Fibroblast of lung (primary cell): ENCODE results near the gene OPRM1. TPM values are rescaled to one million over a fixed set of nuclear protein-coding genes. Genes with fewer than 3 reads are reported as not detected.
A peak's percentile ranks its signal among the peaks of the same experiment; 100 is the strongest.

ENCODE experiments used
- DNase-seq, 2 donors: peaks; one replicate each; pipeline versions ENCODE4 v3.0.0 to v3.0.0-alpha.2; 2010; ENCODE audit warnings: low read depth in 2 of 2
- H2AFZ ChIP-seq: 2 replicates; pipeline ENCODE4 v1.5.1; 2012; ENCODE audit warnings: low read length, control low read depth, inconsistent platforms
- H3K27ac ChIP-seq: 2 replicates; pipeline ENCODE4 v1.5.1; 2011; ENCODE audit warnings: low read length, control low read depth; ENCODE audit not compliant: insufficient read depth
- H3K27me3 ChIP-seq: 2 replicates; pipeline ENCODE4 v1.5.1; 2011; ENCODE audit warnings: mild to moderate bottlenecking, low read length; ENCODE audit not compliant: control insufficient read depth, insufficient read depth
- H3K36me3 ChIP-seq: 2 replicates; pipeline ENCODE4 v1.5.1; 2011; ENCODE audit warnings: low read length; ENCODE audit not compliant: control insufficient read depth, insufficient read depth
- H3K4me1 ChIP-seq: 2 replicates; pipeline ENCODE4 v1.5.1; 2011; ENCODE audit warnings: low read length; ENCODE audit not compliant: control insufficient read depth, insufficient read depth; ENCODE audit errors: extremely low read depth
- H3K4me2 ChIP-seq: 2 replicates; pipeline ENCODE4 v1.5.1; 2011; ENCODE audit warnings: low read length, control low read depth; ENCODE audit not compliant: insufficient read depth; ENCODE audit errors: extremely low read depth
- H3K4me3 ChIP-seq, 4 experiments: fragments of 200-600 bp in 1 of 4; sonication (generic) in 1 of 4; replicated peaks in 1 of 4; 2 replicates each; pipeline ENCODE4 v1.5.1; 2011 to 2016; ENCODE audit warnings: low read length in 4 of 4, low read depth in 3 of 4, mild to moderate bottlenecking in 3 of 4, control low read depth in 2 of 4, inconsistent platforms in 1 of 4, mixed read lengths in 1 of 4; ENCODE audit not compliant: insufficient read depth in 1 of 4; ENCODE audit errors: control extremely low read depth in 1 of 4
- H3K79me2 ChIP-seq: 2 replicates; pipeline ENCODE4 v1.5.1; 2012; ENCODE audit warnings: mild to moderate bottlenecking, low read length, inconsistent platforms; ENCODE audit not compliant: control insufficient read depth, insufficient read depth
- H3K9ac ChIP-seq: 2 replicates; pipeline ENCODE4 v1.5.1; 2011; ENCODE audit warnings: mild to moderate bottlenecking, low read length, control low read depth; ENCODE audit not compliant: insufficient read depth
- H3K9me3 ChIP-seq: 2 replicates; pipeline ENCODE4 v1.5.1; 2012; ENCODE audit warnings: low read depth, low read length; ENCODE audit not compliant: control insufficient read depth, insufficient read depth
- H4K20me1 ChIP-seq: 2 replicates; pipeline ENCODE4 v1.5.1; 2011; ENCODE audit warnings: low read length; ENCODE audit not compliant: control insufficient read depth, insufficient read depth; ENCODE audit errors: extremely low read depth
- CTCF ChIP-seq, 2 donors: IDR thresholded peaks in 1 of 2; conservative IDR thresholded peaks in 1 of 2; 1 replicate in 1 of 2; 2 replicates in 1 of 2; pipeline ENCODE4 v1.5.1; 2011 to 2012; ENCODE audit warnings: low read length in 2 of 2, control low read depth in 1 of 2, inconsistent platforms in 1 of 2, low read depth in 1 of 2, mild to moderate bottlenecking in 1 of 2
- EZH2 ChIP-seq: IDR thresholded peaks from 2 replicates; pipeline ENCODE4 v1.5.1; 2012; ENCODE audit warnings: low read length, control low read depth, mild to moderate bottlenecking; ENCODE audit errors: missing control alignments
- polyA plus RNA-seq, 2 donors: library from polyadenylated mRNA; depleted of rRNA in 1 of 2; stranded (reverse) in 1 of 2; unstranded in 1 of 2; fragments of >200 nt; gene quantifications; 2 replicates each; pipeline ENCODE4 v1.2.1, GENCODE V29; 2011 to 2012; ENCODE audit warnings: missing spikeins in 1 of 2
- total RNA-seq: library from RNA; depleted of rRNA; stranded (reverse); fragments of >200 nt; gene quantifications from 2 replicates; pipeline ENCODE4 v1.2.1, GENCODE V29; 2014

Gene OPRM1
- total and polyA plus RNA-seq, 2 donors (not counting 1 experiment from before 2014, with no cell fraction given), result not detected

- Histone ChIP-seq H4K20me1 (no peaks in the 10 kb centered on the region), H2AFZ (no peak overlapping the region), H3K4me2 (no peak overlapping the region), H3K9me3 (no peaks in the 10 kb centered on the region), H3K4me3 (no peak overlapping the region), H3K27me3 (no peaks in the 10 kb centered on the region), H3K79me2 (no peaks in the 10 kb centered on the region), H3K36me3 (no peaks in the 10 kb centered on the region), H3K4me1 (no peaks in the 10 kb centered on the region), H3K27ac (no peak overlapping the region), H3K9ac (no peak overlapping the region)
- no peak for TF ChIP-seq CTCF (conservative IDR thresholded peaks at IDR 0.05 in 1 of 2, IDR thresholded peaks at IDR 0.05 in 1 of 2; ENCODE audit: low read depth in 1 of 2, low read length in 2 of 2)
- TF ChIP-seq EZH2, result no peak
- no peak for DNase-seq
Observed at GRCh38 chr6:154251116-154251515, 212.1 kb downstream of the OPRM1 start.

GRCh38 chr6:154252678-154253077, 213.6 kb downstream of the OPRM1 start:
- H3K27me3 ChIP-seq, result no peaks in the 10 kb centered on the region
- H4K20me1 ChIP-seq, result no peaks in the 10 kb centered on the region
- no peaks in the 10 kb centered on the region for H3K79me2 ChIP-seq
- no peak overlapping the region for H3K4me2 ChIP-seq
- no peak overlapping the region for H3K27ac ChIP-seq
- H3K4me3 ChIP-seq, result no peak overlapping the region
- H3K9me3 ChIP-seq, result no peaks in the 10 kb centered on the region
- H3K9ac ChIP-seq, result no peak overlapping the region
- H3K4me1 ChIP-seq, result no peaks in the 10 kb centered on the region
- TF ChIP-seq CTCF (conservative IDR thresholded peaks at IDR 0.05 in 1 of 2, IDR thresholded peaks at IDR 0.05 in 1 of 2; ENCODE audit: low read depth in 1 of 2, low read length in 2 of 2) (no peak), EZH2 (no peak)
- H3K36me3 ChIP-seq, result no peaks in the 10 kb centered on the region
- H2AFZ ChIP-seq, result no peak overlapping the region
- DNase-seq, result peak in 1 of 2 donors; percentile 36

DNA sequence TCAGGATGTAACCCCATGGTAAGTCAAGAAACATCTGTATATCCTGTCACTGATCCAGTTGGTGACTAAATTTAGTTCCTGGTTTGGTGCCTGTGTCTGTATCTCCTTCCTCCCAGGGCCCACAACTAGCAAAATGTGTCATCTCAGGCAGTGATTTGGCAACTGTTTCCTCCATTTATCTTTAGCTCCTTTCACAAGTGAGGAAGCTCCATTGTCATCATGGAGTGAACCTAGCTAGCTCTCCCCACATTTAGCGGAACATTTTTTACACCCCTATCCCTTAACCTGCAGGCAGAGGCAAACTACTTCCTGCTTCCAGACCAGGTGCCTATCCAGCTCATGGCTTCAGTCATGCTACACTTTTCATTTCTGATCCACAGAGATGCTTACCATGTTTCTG, 218.0 kb downstream of the OPRM1 start:
- H3K9ac ChIP-seq, result no peak overlapping the region
- H3K27ac ChIP-seq, result no peak overlapping the region
- H2AFZ ChIP-seq, result no peak overlapping the region
- no peaks in the 10 kb centered on the region for H4K20me1 ChIP-seq
- no peaks in the 10 kb centered on the region for H3K79me2 ChIP-seq
- no peaks in the 10 kb centered on the region for H3K9me3 ChIP-seq
- H3K4me3 ChIP-seq, result no peak overlapping the region
- DNase-seq, result no peak
- no peaks in the 10 kb centered on the region for H3K4me1 ChIP-seq
- TF ChIP-seq CTCF (conservative IDR thresholded peaks at IDR 0.05 in 1 of 2, IDR thresholded peaks at IDR 0.05 in 1 of 2; ENCODE audit: low read depth in 1 of 2, low read length in 2 of 2) (no peak), EZH2 (no peak)
- H3K4me2 ChIP-seq, result no peak overlapping the region
- H3K36me3 ChIP-seq, result no peaks in the 10 kb centered on the region
- no peaks in the 10 kb centered on the region for H3K27me3 ChIP-seq
